Liver (tissue), 9 donors: ENCODE results near the gene NAAA. TPM values are rescaled to one million over a fixed set of nuclear protein-coding genes. Genes with fewer than 3 reads are reported as not detected.

Experiments used
- DNase-seq: peaks from one replicate; pipeline ENCODE4 v3.0.0-alpha.2; 2017; ENCODE audit warnings: low spot score
- H3K27ac ChIP-seq, 2 donors: one replicate each; pipeline ENCODE4 v1.7.0; 2013; ENCODE audit warnings: inconsistent platforms in 2 of 2, low read length in 2 of 2, control low read depth in 1 of 2, low read depth in 1 of 2, mild to moderate bottlenecking in 1 of 2
- H3K27me3 ChIP-seq, 4 donors: one replicate each; pipeline versions ENCODE4 v1.6.1 to v1.7.0; 2013; ENCODE audit warnings: low read length in 3 of 4, inconsistent platforms in 1 of 4, mild to moderate bottlenecking in 1 of 4, moderate library complexity in 1 of 4; ENCODE audit not compliant: control insufficient read depth in 4 of 4, insufficient read depth in 4 of 4
- H3K36me3 ChIP-seq, 4 donors: one replicate each; pipeline versions ENCODE4 v1.6.1 to v1.7.0; 2013; ENCODE audit warnings: low read length in 3 of 4, mild to moderate bottlenecking in 3 of 4, low read depth in 1 of 4, moderate library complexity in 1 of 4; ENCODE audit not compliant: control insufficient read depth in 4 of 4, insufficient read depth in 3 of 4
- H3K4me1 ChIP-seq, 4 donors: one replicate each; pipeline versions ENCODE4 v1.6.1 to v1.7.0; 2013; ENCODE audit warnings: low read length in 3 of 4, mild to moderate bottlenecking in 3 of 4, moderate library complexity in 1 of 4; ENCODE audit not compliant: control insufficient read depth in 4 of 4, insufficient read depth in 4 of 4
- H3K4me3 ChIP-seq, 3 donors: one replicate each; pipeline versions ENCODE4 v1.6.1 to v1.7.0; 2013; ENCODE audit warnings: low read length in 3 of 3, control low read depth in 1 of 3, low read depth in 1 of 3, mild to moderate bottlenecking in 1 of 3
- H3K9ac ChIP-seq, 2 donors: one replicate each; pipeline ENCODE4 v1.7.0; 2013; ENCODE audit warnings: low read length in 2 of 2, mild to moderate bottlenecking in 2 of 2, moderate library complexity in 2 of 2, control low read depth in 1 of 2, low read depth in 1 of 2
- H3K9me3 ChIP-seq, 4 donors: one replicate each; pipeline versions ENCODE4 v1.6.1 to v1.7.0; 2013; ENCODE audit warnings: low read length in 3 of 4; ENCODE audit not compliant: control insufficient read depth in 4 of 4
- ATF3 ChIP-seq: IDR thresholded peaks from 2 replicates; pipeline ENCODE4 v1.6.1; 2016; ENCODE audit warnings: antibody characterized with exemption
- EGR1 ChIP-seq, 2 donors: IDR thresholded peaks; 2 replicates each; pipeline ENCODE4 v1.6.1; 2016 to 2018; ENCODE audit warnings: antibody characterized with exemption in 2 of 2, low read depth in 2 of 2
- FOXA2 ChIP-seq: IDR thresholded peaks from 2 replicates; pipeline ENCODE4 v1.6.1; 2016; ENCODE audit warnings: antibody characterized with exemption
- GABPA ChIP-seq, 2 donors: IDR thresholded peaks in 1 of 2; conservative IDR thresholded peaks in 1 of 2; 2 replicates each; pipeline ENCODE4 v1.6.1; 2016; ENCODE audit warnings: antibody characterized with exemption in 2 of 2, mild to moderate bottlenecking in 1 of 2, moderate library complexity in 1 of 2
- HNF4A ChIP-seq, 2 donors: conservative IDR thresholded peaks; 2 replicates each; pipeline ENCODE4 v1.6.1; 2016; ENCODE audit warnings: antibody characterized with exemption in 2 of 2, mild to moderate bottlenecking in 2 of 2
- HNF4G ChIP-seq: IDR thresholded peaks from 2 replicates; pipeline ENCODE4 v1.6.1; 2016; ENCODE audit warnings: antibody characterized with exemption
- NR2F2 ChIP-seq: IDR thresholded peaks from 2 replicates; pipeline ENCODE4 v1.6.1; 2016; ENCODE audit warnings: antibody characterized with exemption
- RAD21 ChIP-seq, 2 donors: IDR thresholded peaks; 2 replicates each; pipeline ENCODE4 v1.6.1; 2016; ENCODE audit warnings: antibody characterized with exemption in 2 of 2, mild to moderate bottlenecking in 2 of 2
- RXRA ChIP-seq, 2 donors: IDR thresholded peaks; 2 replicates each; pipeline ENCODE4 v1.6.1; 2017 to 2018; ENCODE audit warnings: antibody characterized with exemption in 2 of 2, mild to moderate bottlenecking in 1 of 2
- SP1 ChIP-seq: IDR thresholded peaks from 2 replicates; pipeline ENCODE4 v1.6.1; 2018; ENCODE audit warnings: antibody characterized with exemption, mild to moderate bottlenecking
- TAF1 ChIP-seq: conservative IDR thresholded peaks from 2 replicates; pipeline ENCODE4 v1.6.1; 2016; ENCODE audit warnings: antibody characterized with exemption, mild to moderate bottlenecking
- YY1 ChIP-seq: IDR thresholded peaks from 2 replicates; pipeline ENCODE4 v1.6.1; 2016; ENCODE audit warnings: antibody characterized with exemption, mild to moderate bottlenecking
- WGBS: extraction: QIAGEN DNeasy Blood & Tissue Kit; methylation state at CpG from one replicate; pipeline ENCODE4 v1.1.7; 2013; 5-methylcytosine and 5-hydroxymethylcytosine counted together
- polyA plus RNA-seq, 2 donors: library from polyadenylated mRNA; stranded (reverse) in 1 of 2; unstranded in 1 of 2; fragments of 200-250 nt in 1 of 2; fragments of >200 nt in 1 of 2; fragmentation: Nextera tagmentation in 1 of 2; extraction: Ambion mirVana in 1 of 2; gene quantifications; one replicate each; pipeline versions ENCODE4 v1.2.1 to v1.2.3, GENCODE V29; 2013 to 2015
- total RNA-seq, 2 donors: library from RNA; depleted of rRNA; stranded (reverse); fragments of >200 nt; gene quantifications; one replicate each; pipeline ENCODE4 v1.2.3, GENCODE V29; 2014
- TF ChIP-seq, protein P1 (sequence below): IDR thresholded peaks from 2 replicates; pipeline ENCODE4 v1.6.1; 2016; ENCODE audit warnings: antibody characterized with exemption
- TF ChIP-seq, protein P2 (sequence below): fragments of 150-350 bp; IDR thresholded peaks from 2 replicates; pipeline ENCODE4 v1.5.1; 2017; ENCODE audit warnings: improper control_type of control experiment, low read depth, low read length; ENCODE audit not compliant: missing input control
- TF ChIP-seq, protein P3 (sequence below): IDR thresholded peaks from 2 replicates; pipeline ENCODE4 v1.6.1; 2016; ENCODE audit warnings: antibody characterized with exemption
- TF ChIP-seq, protein P4 (sequence below): IDR thresholded peaks from 2 replicates; pipeline ENCODE4 v1.6.1; 2016; ENCODE audit warnings: antibody characterized with exemption, mild to moderate bottlenecking
- donor health status: healthy.
- donor health status: healthy.
- donor health status: healthy.
- donor health status: healthy.
- donor health status: healthy.

The NAAA gene
- total and polyA plus RNA-seq, 4 donors = 42.2 to 122 (median 57.2) TPM

DNA sequence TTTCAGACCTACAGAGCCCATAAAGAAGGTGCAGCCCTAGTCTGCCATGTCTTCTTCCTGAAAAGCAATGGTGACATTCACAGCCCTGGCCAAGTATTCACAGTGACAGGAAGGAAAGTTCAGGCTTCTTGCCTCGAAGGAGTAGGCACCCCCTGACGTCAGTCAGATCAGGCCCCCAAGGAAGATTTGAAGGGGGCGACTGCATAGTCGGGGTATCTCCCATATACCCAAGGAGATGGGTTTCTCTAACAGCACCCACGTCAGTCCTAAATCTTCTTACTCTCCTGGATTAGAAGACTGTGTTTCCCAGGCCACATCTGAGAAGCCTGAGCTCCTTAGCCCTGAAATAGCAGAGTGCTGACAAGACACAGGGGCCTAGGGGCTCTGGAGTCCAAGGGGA, 38.5 kb downstream of the NAAA start, which contains the start of gene PPEF2:
PPEF2 (minus strand) TSS at position 101 of the 400 bp plus-strand sequence. CDS start 6,127 bp downstream, outside the sequence.
- no peaks in the 10 kb centered on the region for H3K4me1 ChIP-seq
- H3K36me3 ChIP-seq = no peaks in the 10 kb centered on the region
- no peaks in the 10 kb centered on the region for H3K27me3 ChIP-seq
- no peak within 1 kb of the TSS for H3K9ac ChIP-seq
- 82% methylated on average over 5 of the region's 5 CpGs for WGBS
- H3K27ac ChIP-seq = no peak within 1 kb of the TSS
- H3K9me3 ChIP-seq = no peaks in the 10 kb centered on the region
- H3K4me3 ChIP-seq = no peak within 1 kb of the TSS
- DNase-seq = no peak
- no peak for TF ChIP-seq RAD21 (IDR thresholded peaks at IDR 0.05)
- TF ChIP-seq, protein P1, sequence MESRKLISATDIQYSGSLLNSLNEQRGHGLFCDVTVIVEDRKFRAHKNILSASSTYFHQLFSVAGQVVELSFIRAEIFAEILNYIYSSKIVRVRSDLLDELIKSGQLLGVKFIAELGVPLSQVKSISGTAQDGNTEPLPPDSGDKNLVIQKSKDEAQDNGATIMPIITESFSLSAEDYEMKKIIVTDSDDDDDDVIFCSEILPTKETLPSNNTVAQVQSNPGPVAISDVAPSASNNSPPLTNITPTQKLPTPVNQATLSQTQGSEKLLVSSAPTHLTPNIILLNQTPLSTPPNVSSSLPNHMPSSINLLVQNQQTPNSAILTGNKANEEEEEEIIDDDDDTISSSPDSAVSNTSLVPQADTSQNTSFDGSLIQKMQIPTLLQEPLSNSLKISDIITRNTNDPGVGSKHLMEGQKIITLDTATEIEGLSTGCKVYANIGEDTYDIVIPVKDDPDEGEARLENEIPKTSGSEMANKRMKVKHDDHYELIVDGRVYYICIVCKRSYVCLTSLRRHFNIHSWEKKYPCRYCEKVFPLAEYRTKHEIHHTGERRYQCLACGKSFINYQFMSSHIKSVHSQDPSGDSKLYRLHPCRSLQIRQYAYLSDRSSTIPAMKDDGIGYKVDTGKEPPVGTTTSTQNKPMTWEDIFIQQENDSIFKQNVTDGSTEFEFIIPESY = no peak
- TF ChIP-seq EGR1 (IDR thresholded peaks at IDR 0.05; ENCODE audit: low read depth in 2 of 2) = no peak
- no peak for TF ChIP-seq ATF3
- no peak for TF ChIP-seq TAF1
- no peak for TF ChIP-seq HNF4A (conservative IDR thresholded peaks at IDR 0.05)
- TF ChIP-seq RXRA (IDR thresholded peaks at IDR 0.05) = no peak
- TF ChIP-seq, protein P2, sequence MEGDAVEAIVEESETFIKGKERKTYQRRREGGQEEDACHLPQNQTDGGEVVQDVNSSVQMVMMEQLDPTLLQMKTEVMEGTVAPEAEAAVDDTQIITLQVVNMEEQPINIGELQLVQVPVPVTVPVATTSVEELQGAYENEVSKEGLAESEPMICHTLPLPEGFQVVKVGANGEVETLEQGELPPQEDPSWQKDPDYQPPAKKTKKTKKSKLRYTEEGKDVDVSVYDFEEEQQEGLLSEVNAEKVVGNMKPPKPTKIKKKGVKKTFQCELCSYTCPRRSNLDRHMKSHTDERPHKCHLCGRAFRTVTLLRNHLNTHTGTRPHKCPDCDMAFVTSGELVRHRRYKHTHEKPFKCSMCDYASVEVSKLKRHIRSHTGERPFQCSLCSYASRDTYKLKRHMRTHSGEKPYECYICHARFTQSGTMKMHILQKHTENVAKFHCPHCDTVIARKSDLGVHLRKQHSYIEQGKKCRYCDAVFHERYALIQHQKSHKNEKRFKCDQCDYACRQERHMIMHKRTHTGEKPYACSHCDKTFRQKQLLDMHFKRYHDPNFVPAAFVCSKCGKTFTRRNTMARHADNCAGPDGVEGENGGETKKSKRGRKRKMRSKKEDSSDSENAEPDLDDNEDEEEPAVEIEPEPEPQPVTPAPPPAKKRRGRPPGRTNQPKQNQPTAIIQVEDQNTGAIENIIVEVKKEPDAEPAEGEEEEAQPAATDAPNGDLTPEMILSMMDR = no peak
- TF ChIP-seq NR2F2 = no peak
- TF ChIP-seq FOXA2 = no peak
- no peak for TF ChIP-seq GABPA (IDR thresholded peaks at IDR 0.05 in 1 of 2, conservative IDR thresholded peaks at IDR 0.05 in 1 of 2)
- TF ChIP-seq HNF4G = no peak
- TF ChIP-seq SP1 = no peak
- TF ChIP-seq, protein P3, sequence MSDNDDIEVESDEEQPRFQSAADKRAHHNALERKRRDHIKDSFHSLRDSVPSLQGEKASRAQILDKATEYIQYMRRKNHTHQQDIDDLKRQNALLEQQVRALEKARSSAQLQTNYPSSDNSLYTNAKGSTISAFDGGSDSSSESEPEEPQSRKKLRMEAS = no peak

- no peak for DNase-seq
- peaks cover 0 to 4% (median 0%) of the 10 kb centered on the region in 4 donors for H3K4me1 ChIP-seq
- H3K27ac ChIP-seq = no peak overlapping the region
- TF ChIP-seq YY1 (no peak), EGR1 (IDR thresholded peaks at IDR 0.05; ENCODE audit: low read depth in 2 of 2) (no peak)
- TF ChIP-seq, protein P4, sequence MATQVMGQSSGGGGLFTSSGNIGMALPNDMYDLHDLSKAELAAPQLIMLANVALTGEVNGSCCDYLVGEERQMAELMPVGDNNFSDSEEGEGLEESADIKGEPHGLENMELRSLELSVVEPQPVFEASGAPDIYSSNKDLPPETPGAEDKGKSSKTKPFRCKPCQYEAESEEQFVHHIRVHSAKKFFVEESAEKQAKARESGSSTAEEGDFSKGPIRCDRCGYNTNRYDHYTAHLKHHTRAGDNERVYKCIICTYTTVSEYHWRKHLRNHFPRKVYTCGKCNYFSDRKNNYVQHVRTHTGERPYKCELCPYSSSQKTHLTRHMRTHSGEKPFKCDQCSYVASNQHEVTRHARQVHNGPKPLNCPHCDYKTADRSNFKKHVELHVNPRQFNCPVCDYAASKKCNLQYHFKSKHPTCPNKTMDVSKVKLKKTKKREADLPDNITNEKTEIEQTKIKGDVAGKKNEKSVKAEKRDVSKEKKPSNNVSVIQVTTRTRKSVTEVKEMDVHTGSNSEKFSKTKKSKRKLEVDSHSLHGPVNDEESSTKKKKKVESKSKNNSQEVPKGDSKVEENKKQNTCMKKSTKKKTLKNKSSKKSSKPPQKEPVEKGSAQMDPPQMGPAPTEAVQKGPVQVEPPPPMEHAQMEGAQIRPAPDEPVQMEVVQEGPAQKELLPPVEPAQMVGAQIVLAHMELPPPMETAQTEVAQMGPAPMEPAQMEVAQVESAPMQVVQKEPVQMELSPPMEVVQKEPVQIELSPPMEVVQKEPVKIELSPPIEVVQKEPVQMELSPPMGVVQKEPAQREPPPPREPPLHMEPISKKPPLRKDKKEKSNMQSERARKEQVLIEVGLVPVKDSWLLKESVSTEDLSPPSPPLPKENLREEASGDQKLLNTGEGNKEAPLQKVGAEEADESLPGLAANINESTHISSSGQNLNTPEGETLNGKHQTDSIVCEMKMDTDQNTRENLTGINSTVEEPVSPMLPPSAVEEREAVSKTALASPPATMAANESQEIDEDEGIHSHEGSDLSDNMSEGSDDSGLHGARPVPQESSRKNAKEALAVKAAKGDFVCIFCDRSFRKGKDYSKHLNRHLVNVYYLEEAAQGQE = no peak
- no peaks in the 10 kb centered on the region for H3K9me3 ChIP-seq
- no peaks in the 10 kb centered on the region for H3K36me3 ChIP-seq
- no peak overlapping the region for H3K4me3 ChIP-seq
- H3K27me3 ChIP-seq = no peaks in the 10 kb centered on the region
- no peak overlapping the region for H3K9ac ChIP-seq
Observed at GRCh38 chr4:75898536-75898935, 42.3 kb downstream of the NAAA start.
